OCI-LY3 (cell line): ENCODE data around the gene TBCE.

ENCODE experiments used
- EZH2phosphoT487 ChIP-seq: fragments of 200-600 bp; shearing (Covaris generic); IDR thresholded peaks from 2 replicates; pipeline ENCODE4 v1.6.1; 2018; ENCODE audit warnings: antibody characterized with exemption, mixed run types, low read depth
- TF ChIP-seq, protein P1 (sequence below): fragments of 200-600, 300-600 bp; sonication (generic); IDR thresholded peaks from 2 replicates; pipeline ENCODE4 v1.5.1; 2014; ENCODE audit warnings: antibody characterized with exemption, low read length, low read depth

DNA sequence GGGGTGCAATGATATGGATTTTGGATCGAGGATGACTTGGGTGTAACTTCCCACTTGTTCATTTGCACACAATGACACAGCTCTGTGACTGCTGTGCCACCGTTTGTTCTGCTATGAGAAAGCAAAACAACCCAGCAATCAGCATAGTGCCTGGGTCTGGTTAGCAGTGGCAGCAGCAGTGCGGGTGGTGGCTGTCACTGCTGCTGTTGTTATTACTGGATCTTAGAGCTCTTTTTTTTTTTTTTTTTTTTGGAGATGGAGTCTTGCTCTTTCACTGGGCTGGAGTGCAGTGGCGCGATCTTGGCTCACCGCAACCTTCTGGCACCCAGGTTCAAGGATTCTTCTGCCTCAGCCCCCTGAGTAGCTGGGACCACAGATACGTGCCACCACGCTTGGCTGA is 56.9 kb downstream of the TBCE start:
- TF ChIP-seq, protein P1, sequence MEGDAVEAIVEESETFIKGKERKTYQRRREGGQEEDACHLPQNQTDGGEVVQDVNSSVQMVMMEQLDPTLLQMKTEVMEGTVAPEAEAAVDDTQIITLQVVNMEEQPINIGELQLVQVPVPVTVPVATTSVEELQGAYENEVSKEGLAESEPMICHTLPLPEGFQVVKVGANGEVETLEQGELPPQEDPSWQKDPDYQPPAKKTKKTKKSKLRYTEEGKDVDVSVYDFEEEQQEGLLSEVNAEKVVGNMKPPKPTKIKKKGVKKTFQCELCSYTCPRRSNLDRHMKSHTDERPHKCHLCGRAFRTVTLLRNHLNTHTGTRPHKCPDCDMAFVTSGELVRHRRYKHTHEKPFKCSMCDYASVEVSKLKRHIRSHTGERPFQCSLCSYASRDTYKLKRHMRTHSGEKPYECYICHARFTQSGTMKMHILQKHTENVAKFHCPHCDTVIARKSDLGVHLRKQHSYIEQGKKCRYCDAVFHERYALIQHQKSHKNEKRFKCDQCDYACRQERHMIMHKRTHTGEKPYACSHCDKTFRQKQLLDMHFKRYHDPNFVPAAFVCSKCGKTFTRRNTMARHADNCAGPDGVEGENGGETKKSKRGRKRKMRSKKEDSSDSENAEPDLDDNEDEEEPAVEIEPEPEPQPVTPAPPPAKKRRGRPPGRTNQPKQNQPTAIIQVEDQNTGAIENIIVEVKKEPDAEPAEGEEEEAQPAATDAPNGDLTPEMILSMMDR = no peak
- TF ChIP-seq EZH2phosphoT487 = no peak
